Nephron progenitor cell (in vitro differentiated cells): ENCODE measurements around the gene KCNMA1.

Experiments
- DNase-seq: peaks from one replicate; pipeline ENCODE4 v3.0.0; 2021
- H3K27ac Mint-ChIP-seq: 2 replicates; pipeline ENCODE4 v1.8.0; 2021; ENCODE audit warnings: mild to moderate bottlenecking, moderate library complexity, mixed read lengths
- H3K27me3 Mint-ChIP-seq: 2 replicates; pipeline ENCODE4 v1.8.0; 2021; ENCODE audit warnings: mild to moderate bottlenecking, low read depth, mixed read lengths; ENCODE audit not compliant: poor library complexity
- H3K36me3 Mint-ChIP-seq: 2 replicates; pipeline ENCODE4 v1.8.0; 2021; ENCODE audit warnings: low read depth, mixed read lengths
- H3K4me1 Mint-ChIP-seq: 2 replicates; pipeline ENCODE4 v1.8.0; 2021; ENCODE audit warnings: mixed read lengths
- H3K4me3 Mint-ChIP-seq: 2 replicates; pipeline ENCODE4 v1.8.0; 2021; ENCODE audit warnings: mild to moderate bottlenecking, moderate library complexity, mixed read lengths
- H3K9me3 Mint-ChIP-seq: 2 replicates; pipeline ENCODE4 v1.8.0; 2021; ENCODE audit warnings: mild to moderate bottlenecking, moderate library complexity, mixed read lengths
- CTCF ChIP-seq: fragments of 200-600 bp; sonication (generic); IDR thresholded peaks from 2 replicates; pipeline ENCODE4 v1.5.0; 2021; ENCODE audit warnings: antibody characterized with exemption

The KCNMA1 gene

GRCh38 chr10:77603534-77603927 is 34.1 kb downstream of the KCNMA1 start:
- Mint-ChIP-seq H3K4me3 (no peak overlapping the region), H3K4me1 (peaks cover 35% of the 10 kb centered on the region), H3K27ac (no peak overlapping the region), H3K27me3 (peaks cover 17% of the 10 kb centered on the region), H3K36me3 (no peaks in the 10 kb centered on the region), H3K9me3 (no peaks in the 10 kb centered on the region)
- TF ChIP-seq CTCF, result no peak
- no peak for DNase-seq

GRCh38 chr10:77602913-77603533 is 34.6 kb downstream of the KCNMA1 start:
- no peaks in the 10 kb centered on the region for H3K36me3 Mint-ChIP-seq
- peaks cover 35% of the 10 kb centered on the region for H3K4me1 Mint-ChIP-seq
- peaks cover 17% of the 10 kb centered on the region for H3K27me3 Mint-ChIP-seq
- H3K9me3 Mint-ChIP-seq, result no peaks in the 10 kb centered on the region
- no peak overlapping the region for H3K4me3 Mint-ChIP-seq
- no peak for TF ChIP-seq CTCF
- no peak for DNase-seq
- peak overlapping the region; percentile 73 for H3K27ac Mint-ChIP-seq

- no peak for TF ChIP-seq CTCF
- Mint-ChIP-seq H3K36me3 (no peaks in the 10 kb centered on the region), H3K9me3 (no peaks in the 10 kb centered on the region), H3K4me1 (peaks cover 28% of the 10 kb centered on the region), H3K27ac (no peak overlapping the region), H3K27me3 (peaks cover 20% of the 10 kb centered on the region), H3K4me3 (no peak overlapping the region)
- no peak for DNase-seq
These were observed 35.2 kb downstream of the KCNMA1 start for GRCh38 chr10:77602231-77602912.

- Mint-ChIP-seq H3K4me3 (no peak overlapping the region), H3K4me1 (peaks cover 25% of the 10 kb centered on the region), H3K27me3 (peaks cover 17% of the 10 kb centered on the region), H3K36me3 (no peaks in the 10 kb centered on the region), H3K27ac (no peak overlapping the region), H3K9me3 (no peaks in the 10 kb centered on the region)
- no peak for DNase-seq
- no peak for TF ChIP-seq CTCF
These were observed 36.1 kb downstream of the KCNMA1 start for GRCh38 chr10:77601488-77601887.

- H3K27me3 Mint-ChIP-seq, result peaks cover 14% of the 10 kb centered on the region
- DNase-seq, result no peak
- no peak for TF ChIP-seq CTCF
- H3K36me3 Mint-ChIP-seq, result no peaks in the 10 kb centered on the region
- H3K27ac Mint-ChIP-seq, result no peak overlapping the region
- no peaks in the 10 kb centered on the region for H3K9me3 Mint-ChIP-seq
- no peak overlapping the region for H3K4me3 Mint-ChIP-seq
- peaks cover 25% of the 10 kb centered on the region for H3K4me1 Mint-ChIP-seq
These were observed 37.0 kb downstream of the KCNMA1 start for GRCh38 chr10:77600640-77601039.

GRCh38 chr10:77599651-77600050 is 38.0 kb downstream of the KCNMA1 start:
- H3K27me3 Mint-ChIP-seq, result peaks cover 13% of the 10 kb centered on the region
- H3K4me3 Mint-ChIP-seq, result no peak overlapping the region
- H3K9me3 Mint-ChIP-seq, result no peaks in the 10 kb centered on the region
- no peaks in the 10 kb centered on the region for H3K36me3 Mint-ChIP-seq
- H3K4me1 Mint-ChIP-seq, result peaks cover 25% of the 10 kb centered on the region
- TF ChIP-seq CTCF, result no peak
- H3K27ac Mint-ChIP-seq, result no peak overlapping the region
- DNase-seq, result no peak
